ENCODE results near the gene COL23A1. TPM values are rescaled to one million over a fixed set of nuclear protein-coding genes. Genes with fewer than 3 reads are reported as not detected.
A peak's percentile ranks its signal among the peaks of the same experiment; 100 is the strongest.

COL23A1 gene
- total RNA-seq, 4 donors from 2014 or later: 0.83 to 1.8 (median 1.5) TPM

GRCh38 chr5:178238711-178239592, 351.2 kb downstream of the COL23A1 start:
- intact Hi-C loops (cut with DNase I): no loop called here
- TF ChIP-seq POLR2AphosphoS5 (IDR thresholded peaks at IDR 0.05) (no peak), POLR2A (IDR thresholded peaks at IDR 0.05; ENCODE audit: low read depth) (no peak), EP300 (IDR thresholded peaks at IDR 0.05) (no peak)
- TF ChIP-seq, protein P1, sequence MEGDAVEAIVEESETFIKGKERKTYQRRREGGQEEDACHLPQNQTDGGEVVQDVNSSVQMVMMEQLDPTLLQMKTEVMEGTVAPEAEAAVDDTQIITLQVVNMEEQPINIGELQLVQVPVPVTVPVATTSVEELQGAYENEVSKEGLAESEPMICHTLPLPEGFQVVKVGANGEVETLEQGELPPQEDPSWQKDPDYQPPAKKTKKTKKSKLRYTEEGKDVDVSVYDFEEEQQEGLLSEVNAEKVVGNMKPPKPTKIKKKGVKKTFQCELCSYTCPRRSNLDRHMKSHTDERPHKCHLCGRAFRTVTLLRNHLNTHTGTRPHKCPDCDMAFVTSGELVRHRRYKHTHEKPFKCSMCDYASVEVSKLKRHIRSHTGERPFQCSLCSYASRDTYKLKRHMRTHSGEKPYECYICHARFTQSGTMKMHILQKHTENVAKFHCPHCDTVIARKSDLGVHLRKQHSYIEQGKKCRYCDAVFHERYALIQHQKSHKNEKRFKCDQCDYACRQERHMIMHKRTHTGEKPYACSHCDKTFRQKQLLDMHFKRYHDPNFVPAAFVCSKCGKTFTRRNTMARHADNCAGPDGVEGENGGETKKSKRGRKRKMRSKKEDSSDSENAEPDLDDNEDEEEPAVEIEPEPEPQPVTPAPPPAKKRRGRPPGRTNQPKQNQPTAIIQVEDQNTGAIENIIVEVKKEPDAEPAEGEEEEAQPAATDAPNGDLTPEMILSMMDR (IDR thresholded peaks at IDR 0.05): no peak
- WGBS: 82% methylated on average over 11 of the region's 17 CpGs

DNA sequence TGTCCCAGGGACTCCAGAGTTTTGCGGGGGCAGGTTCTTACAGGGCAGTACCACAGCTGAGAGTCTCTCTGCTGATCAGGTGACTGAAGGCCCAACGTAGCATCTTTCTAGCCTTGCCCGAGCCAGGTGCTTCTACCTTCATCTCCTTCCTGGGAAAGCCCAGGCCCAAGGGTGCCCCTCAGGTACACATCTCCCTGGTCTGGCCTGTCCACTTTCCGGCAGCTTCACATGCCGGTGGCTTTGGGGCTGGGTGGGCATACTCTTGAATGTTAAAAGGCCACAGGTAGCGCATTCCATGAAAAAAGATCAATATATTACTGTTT, 351.9 kb downstream of the COL23A1 start:
- H3K4me1 ChIP-seq: peaks cover 25 to 46% (median 34%) of the 10 kb centered on the region in 4 donors
- no peak for DNase-seq (ENCODE audit: extremely low spot score)
- no peak overlapping the region for H3K4me3 ChIP-seq
- no peaks in the 10 kb centered on the region for H3K27me3 ChIP-seq
- no peak for TF ChIP-seq POLR2A (IDR thresholded peaks at IDR 0.05; ENCODE audit: low read depth)
- TF ChIP-seq, protein P1 (IDR thresholded peaks at IDR 0.05): no peak
- no peak for TF ChIP-seq EP300 (IDR thresholded peaks at IDR 0.05)
- TF ChIP-seq POLR2AphosphoS5 (IDR thresholded peaks at IDR 0.05): no peak
- H3K27ac ChIP-seq (replicated peaks in 1 of 4): peak overlapping the region in 1 of 4 donors; percentile 20
- H3K9me3 ChIP-seq: no peaks in the 10 kb centered on the region
- 97% methylated on average over 3 of the region's 6 CpGs for WGBS
- H3K36me3 ChIP-seq: no peaks in the 10 kb centered on the region
- intact Hi-C loops (cut with DNase I): no loop called here

More at GRCh38 chr5:178238711-178239592, 351.2 kb downstream of the COL23A1 start:
- H3K36me3 ChIP-seq: no peaks in the 10 kb centered on the region
- no peak for DNase-seq (ENCODE audit: extremely low spot score)
- H3K9me3 ChIP-seq: no peaks in the 10 kb centered on the region
- peak overlapping the region in 2 of 4 donors; percentile 20 to 55 for H3K27ac ChIP-seq (replicated peaks in 1 of 4)
- H3K27me3 ChIP-seq: no peaks in the 10 kb centered on the region
- H3K4me1 ChIP-seq: peaks cover 23 to 45% (median 34%) of the 10 kb centered on the region in 4 donors
- H3K4me3 ChIP-seq: no peak overlapping the region

DNA sequence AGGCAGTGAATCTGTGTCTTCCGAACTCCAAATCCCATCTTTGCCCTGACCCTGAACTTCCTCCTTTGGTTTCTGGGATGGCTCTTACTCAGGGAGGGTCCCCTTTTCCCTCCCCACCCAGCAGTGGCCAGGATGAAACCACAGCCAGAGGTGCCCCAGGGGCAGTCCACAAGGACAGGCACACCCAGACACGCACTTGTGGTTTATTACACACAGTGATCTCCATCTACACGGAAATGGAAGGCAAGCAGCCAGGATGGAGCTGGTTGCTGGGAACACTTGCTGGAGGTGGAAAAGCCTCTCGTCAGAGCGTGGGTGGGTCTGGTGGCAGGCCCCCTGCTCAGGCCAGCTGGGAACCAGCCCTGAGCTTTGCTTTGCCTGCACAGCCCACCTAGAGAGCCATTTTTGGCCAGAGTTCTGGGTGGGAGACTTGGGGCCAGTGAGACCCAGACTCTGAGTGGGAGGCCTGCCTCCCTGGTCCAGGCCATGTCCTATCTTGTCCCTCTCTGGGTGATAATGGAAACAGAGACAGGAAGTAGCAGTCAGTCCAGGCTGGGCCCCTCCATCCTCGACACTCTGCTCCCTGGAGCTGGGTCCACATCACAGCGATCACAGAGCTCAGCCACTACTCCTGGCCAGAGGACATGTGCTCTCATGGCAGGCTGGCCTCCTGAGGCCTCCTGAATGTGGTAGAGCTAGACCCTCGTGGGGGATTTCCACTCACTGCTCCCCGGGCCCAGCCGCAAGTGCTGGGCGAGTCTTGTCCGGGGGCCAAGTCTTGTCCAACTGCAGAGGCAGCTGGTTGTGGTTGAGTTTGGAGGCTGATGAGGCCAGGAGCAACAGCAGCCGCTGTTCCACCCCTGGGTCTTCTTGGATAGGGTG, 352.5 kb downstream of the COL23A1 start:
- H3K27ac ChIP-seq (replicated peaks in 1 of 4): peak overlapping the region in 1 of 4 donors; percentile 20

DNA sequence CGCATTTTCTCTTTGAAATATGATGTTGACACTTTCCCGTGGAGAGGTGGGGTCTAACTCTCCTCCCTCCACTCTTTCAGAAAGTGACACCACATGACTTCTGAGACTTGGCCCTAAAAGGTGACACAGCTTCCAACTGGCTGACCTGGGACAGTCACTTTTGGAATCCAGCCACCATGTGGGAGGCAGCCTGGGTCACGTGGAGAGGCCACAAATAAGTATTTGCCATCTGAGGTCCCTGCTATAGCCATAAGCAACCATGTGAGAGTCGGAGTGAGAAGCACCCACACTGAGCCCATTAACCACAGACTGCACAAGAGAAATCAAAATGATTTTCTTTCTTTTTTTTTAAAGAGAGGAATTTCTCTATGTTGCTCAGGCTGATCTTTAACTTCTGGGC, 353.5 kb downstream of the COL23A1 start:
- no peak for TF ChIP-seq POLR2AphosphoS5 (IDR thresholded peaks at IDR 0.05)
- TF ChIP-seq EP300 (IDR thresholded peaks at IDR 0.05): no peak
- no peak for TF ChIP-seq POLR2A (IDR thresholded peaks at IDR 0.05; ENCODE audit: low read depth)
- TF ChIP-seq, protein P1 (IDR thresholded peaks at IDR 0.05): no peak
- intact Hi-C loops (cut with DNase I): no loop called here
- Histone ChIP-seq H3K9me3 (no peaks in the 10 kb centered on the region), H3K36me3 (no peaks in the 10 kb centered on the region), H3K27ac (replicated peaks in 1 of 4) (no peak overlapping the region), H3K4me3 (no peak overlapping the region), H3K27me3 (no peaks in the 10 kb centered on the region), H3K4me1 (peaks cover 35 to 55% (median 40%) of the 10 kb centered on the region in 4 donors)
- no peak for DNase-seq (ENCODE audit: extremely low spot score)
- WGBS: 40% methylated on average over 3 of the region's 4 CpGs

More for the DNA sequence above, 352.5 kb downstream of the COL23A1 start:
- no peak for DNase-seq (ENCODE audit: extremely low spot score)
- H3K36me3 ChIP-seq: no peaks in the 10 kb centered on the region
- intact Hi-C loops (cut with DNase I): no loop called here
- H3K9me3 ChIP-seq: no peaks in the 10 kb centered on the region
- WGBS: 79% methylated on average over 12 of the region's 13 CpGs
- H3K4me1 ChIP-seq: peaks cover 30 to 52% (median 37%) of the 10 kb centered on the region in 4 donors
- no peak overlapping the region for H3K4me3 ChIP-seq
- TF ChIP-seq POLR2AphosphoS5 (IDR thresholded peaks at IDR 0.05): no peak
- TF ChIP-seq, protein P1 (IDR thresholded peaks at IDR 0.05): no peak
- no peak for TF ChIP-seq POLR2A (IDR thresholded peaks at IDR 0.05; ENCODE audit: low read depth)
- TF ChIP-seq EP300 (IDR thresholded peaks at IDR 0.05): no peak
- no peaks in the 10 kb centered on the region for H3K27me3 ChIP-seq
